ENCODE results near the gene NKIRAS1.
"Not testable (repeated sequence)": the region's sequence is repeated elsewhere in the genome, so short reads cannot be mapped to it uniquely, and the experiment has no call there.

NKIRAS1 gene

DNA sequence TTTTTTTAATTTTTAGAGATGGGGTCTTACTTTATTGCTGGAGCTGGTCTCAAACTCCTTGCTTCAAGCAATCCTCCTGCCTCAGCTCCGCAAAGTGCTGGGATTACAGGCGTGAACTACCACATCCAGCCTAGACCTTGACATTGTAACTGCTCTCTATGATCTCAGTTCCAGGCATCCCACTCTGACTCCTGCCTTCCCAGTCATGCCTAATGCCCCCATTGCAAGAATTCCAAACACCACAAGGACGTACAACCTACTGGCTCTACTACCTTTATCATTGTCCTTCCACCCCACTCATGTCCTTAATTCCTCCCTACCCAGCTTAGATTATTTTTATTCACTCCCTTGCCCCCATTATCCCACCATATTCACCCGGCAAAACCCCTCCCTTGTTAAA lies 21.6 kb downstream of the NKIRAS1 start:
- no peak for DNase-seq

DNA sequence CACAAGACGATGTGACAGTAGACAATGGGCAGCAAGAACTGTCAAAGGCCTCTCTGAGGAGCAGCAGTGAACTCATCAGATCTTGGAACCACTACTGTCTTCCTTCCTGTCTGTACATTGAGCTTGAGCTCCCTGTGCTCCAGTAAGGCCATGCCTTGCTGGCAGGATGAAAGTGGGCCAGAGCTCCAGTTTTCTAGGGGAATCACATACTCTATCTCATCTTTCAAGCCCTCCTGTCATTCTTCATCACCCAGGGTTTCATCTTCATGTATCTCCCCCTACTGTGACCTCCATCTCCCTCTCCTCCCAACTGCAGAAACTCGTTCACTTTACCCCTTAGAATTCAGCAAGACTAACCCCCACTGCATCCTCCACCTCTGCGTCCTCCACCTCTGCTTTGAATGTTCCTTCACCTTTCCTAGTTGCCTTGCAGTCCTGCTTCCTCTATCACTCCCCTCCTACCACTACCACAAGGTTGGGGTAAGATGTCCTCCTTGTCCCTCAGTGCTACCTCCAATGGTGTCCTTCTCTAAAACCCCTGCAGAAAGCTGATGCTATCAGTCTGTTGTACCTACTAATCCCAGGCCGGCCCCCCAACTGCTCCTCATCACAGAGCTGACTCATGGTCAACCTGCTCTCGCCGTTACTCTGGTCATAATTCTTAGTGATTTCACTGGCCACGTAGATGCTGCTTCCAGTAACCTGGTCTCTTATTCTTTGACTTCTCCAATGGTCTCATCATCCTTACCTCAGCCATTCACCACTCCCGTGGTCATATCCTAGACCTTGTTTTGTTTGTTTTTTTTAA lies 22.3 kb downstream of the NKIRAS1 start:
- DNase-seq = no peak

DNA sequence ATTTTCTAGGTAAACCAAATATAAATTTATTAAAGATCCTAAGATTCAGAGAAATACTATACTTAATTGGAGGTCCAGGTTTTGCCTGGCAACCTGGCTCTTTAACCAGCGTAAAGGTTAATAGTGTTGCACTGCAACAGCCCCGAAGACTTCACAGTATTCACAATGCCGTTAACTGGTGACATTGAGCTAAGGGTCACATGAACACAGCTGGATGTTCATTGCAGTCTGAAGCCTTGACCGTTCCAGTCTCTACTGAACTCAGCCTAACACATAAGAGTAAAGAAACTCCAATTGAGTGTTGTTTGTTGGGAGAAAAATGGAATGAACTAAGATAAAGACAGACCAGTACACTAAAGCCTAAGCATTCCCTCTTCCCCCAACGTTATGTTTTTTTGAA lies 26.8 kb downstream of the NKIRAS1 start:
- no peak for DNase-seq

DNA sequence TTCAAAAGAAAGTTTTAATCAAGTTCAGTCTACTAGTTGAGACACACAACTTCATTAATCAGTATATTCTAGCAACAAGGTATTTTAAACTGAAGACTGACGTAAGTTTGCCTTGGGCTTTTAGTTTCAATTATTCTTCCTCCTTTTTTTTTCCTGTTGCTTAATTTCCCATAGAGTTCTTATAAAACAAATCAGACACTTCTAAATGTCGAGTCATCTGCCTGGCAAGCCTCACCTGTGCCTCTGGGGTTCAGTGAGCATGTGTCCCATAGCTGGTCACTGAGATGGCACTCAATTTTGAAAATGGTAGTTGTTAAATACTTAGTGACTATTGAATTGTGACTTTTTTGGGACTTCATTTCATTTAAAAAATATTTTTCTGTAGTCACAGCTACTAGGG lies 27.4 kb downstream of the NKIRAS1 start:
- DNase-seq = no peak

DNA sequence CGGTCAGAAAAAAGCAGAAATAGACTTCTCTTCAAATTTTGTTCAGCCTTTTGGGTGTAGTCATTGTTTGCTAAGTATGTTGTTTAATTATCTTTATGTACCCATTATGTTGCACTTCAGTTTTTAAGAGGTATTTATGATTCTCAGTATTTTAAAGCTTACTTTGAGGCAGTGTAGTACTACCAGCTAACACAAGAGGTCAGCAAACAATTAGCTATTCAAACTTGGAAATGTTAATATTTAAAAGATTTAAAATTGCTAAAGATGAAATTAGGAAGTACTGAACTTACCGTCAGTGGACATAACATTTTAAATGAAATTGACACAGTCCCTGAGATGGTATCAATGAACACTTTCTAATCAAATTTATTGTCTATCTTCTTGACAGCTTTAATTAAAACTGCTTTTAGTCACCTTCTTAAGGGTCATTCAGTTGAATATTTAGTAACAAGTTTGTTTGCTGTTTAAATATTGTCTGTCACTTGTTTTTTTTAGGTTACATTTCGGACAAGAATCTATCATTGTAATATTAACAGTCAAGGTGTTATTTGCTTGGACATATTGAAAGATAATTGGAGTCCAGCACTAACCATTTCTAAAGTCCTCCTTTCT lies 28.1 kb downstream of the NKIRAS1 start:
- peak; percentile 10 for DNase-seq

DNA sequence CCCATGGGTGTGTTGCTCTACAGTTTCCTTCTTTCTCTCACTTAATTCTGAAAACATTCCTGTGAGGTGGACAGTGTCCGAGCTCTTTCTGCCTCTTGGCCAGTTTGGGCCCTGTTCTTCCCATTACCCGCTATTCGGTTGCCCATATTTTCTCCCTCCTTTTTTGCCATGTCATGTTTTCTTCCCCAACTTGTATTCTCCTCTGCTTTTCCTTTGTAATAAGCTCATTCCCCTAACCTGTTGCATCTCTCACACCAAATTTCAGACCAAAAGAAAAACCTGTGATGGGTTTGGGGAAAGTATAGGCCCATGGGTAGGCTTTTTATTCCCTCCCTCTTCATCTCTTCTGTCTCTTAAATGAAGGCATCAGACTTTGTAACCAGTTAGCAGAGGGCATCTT lies 30.5 kb downstream of the NKIRAS1 start:
- DNase-seq = no peak

DNA sequence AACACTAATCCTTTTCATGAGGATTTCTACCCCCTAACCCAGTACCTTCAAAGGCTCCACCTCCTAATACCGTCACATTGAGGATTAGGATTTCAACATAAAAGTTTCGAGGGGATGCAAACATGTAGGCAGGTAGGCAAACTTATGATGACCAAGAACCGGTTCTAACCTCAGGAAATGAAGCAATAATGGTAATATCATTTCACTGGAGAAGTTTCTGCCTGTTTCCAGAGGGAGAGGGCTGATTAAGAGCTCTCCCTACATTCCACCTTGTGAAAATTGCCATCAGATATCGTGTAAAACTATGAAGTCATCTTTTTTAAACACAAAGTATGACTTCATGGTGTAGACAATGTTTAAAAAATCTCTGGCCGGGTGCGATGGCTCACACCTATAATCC lies 31.6 kb downstream of the NKIRAS1 start:
- no peak for DNase-seq

DNA sequence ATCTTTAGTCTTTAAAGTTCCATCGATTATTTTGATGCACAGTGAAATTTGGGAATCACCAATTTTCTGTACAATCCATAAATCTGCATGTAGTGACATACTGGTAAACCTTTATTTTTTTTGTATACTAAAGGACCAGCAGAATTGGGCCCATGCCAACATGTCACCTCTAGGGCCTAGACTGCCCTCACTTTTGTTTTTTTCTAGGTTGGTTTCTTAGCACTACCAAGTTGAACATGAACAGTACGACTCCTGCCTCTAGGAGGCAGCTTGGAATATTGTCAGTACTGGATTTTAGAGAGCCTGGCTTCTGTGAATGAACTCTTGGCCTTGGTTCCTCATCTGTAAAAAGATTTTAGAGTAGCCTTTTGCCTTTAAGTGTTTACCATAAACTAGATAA lies 32.3 kb downstream of the NKIRAS1 start:
- DNase-seq = no peak

DNA sequence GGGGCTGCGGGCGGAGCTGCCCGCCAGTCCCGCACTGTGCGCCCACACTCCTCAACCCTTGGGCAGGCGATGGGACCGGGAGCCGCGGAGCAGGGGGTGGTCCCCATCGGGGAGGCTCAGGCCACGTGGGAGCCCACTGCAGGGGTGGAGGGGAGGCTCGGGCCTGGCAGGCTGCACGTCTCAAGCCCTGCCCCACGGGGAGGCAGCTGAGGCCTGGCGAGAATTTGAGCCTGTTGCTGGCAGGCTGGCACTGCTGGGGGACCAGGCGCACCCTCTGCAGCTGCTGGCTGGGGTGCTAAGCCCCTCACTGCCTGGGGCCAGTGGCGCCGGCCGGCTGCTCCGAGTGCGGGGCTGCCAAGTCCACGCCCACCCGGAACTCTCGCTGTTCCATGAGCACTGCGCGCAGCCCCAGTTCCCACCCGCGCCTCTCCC lies 34.3 kb downstream of the NKIRAS1 start:
- DNase-seq = no peak

DNA sequence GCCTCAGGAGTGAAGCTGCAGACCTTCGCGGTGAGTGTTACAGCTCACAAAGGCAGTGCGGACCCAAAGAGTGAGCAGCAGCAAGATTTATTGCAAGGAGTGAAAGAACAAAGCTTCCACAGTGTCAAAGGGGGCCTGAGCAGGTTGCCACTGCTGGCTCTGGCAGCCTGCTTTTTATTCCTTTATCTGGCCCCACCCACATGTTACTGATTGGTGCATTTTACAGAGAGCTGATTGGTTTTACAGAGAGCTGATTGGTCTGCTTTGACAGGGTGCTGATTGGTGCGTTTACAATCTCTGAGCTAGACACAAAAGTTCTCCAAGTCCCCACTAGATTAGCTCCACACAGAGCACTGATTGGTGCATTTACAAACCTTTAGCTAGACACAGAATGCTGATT lies 34.8 kb downstream of the NKIRAS1 start:
- not testable (repeated sequence) for DNase-seq

DNA sequence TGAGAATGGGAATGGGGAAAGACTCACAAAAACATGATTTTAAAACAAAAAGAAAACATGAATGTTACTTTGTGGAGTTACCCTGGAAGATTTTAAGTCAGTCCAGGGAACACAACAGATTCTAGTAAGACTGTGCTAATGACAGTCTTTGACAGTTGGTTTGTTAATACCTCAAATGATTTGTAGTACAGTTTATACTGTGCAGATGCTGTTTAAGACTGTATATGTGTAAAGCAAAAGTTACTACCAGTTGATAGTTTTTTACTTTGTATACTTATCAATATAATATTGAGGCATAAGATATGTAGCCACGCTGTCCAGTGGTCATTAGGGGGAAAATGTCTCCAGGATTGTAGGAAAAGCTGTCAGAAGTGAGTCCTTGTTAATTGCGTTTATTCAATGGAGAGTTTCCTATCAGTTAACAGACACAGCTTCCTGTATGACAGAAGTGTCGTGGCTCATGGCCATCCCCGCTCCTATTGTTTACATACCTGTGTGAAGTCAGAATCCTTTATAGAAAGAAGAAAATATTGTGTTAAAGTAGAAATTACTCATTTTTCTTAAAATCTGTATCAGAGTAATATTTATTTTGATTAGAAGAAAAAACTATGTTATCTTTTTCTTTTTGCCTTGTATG lies 36.0 kb downstream of the NKIRAS1 start:
- no peak for DNase-seq

DNA sequence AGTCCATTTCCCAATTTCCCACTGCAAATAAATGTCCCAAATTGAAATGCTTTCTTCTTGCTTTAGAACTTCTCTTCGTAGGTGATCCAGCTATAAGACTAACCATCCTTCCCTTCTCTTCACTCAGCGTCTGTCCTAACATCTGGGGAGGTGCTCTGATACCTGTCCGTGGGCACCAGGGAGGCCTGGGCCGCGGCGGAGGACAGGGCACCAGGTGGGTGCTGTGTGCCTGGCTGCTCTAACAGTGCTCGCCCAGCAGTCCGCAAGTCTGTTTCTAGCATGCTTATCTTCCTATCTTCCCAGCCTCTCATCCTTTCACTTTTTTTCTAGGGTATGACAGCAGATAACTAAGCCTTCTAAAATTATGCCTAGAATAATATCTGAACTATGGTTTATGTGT lies 37.3 kb downstream of the NKIRAS1 start:
- no peak for DNase-seq

DNA sequence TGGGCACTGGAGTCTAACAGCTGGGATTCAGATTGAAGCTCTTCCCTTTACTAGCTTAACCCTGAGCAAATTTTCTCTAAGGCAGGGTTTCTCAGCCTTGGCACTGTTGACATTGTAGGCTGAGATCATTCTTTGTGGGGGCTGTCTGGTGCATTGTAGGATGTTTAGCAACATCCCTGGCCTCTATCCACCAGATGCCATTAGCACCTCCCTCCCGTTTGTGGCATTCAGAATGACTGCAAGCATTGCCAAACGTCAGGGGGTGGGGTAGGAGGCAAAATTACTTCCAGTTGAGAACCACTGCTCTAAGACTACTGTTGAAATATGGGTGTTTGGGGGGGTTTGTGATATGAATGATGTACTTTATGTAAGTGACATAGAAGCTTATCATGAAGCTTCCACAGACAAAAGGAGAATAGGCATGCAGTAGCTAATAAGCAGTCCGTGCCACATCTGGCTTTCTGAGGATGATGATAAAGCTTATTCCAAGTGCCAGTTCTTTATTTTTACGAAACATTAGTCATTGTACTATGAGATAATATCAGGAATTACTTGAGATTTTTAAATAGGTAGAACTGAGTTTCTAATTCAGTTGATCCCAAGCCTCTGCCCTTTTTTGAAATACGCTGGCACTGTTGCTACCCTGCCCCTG lies 39.3 kb downstream of the NKIRAS1 start:
- DNase-seq = no peak

DNA sequence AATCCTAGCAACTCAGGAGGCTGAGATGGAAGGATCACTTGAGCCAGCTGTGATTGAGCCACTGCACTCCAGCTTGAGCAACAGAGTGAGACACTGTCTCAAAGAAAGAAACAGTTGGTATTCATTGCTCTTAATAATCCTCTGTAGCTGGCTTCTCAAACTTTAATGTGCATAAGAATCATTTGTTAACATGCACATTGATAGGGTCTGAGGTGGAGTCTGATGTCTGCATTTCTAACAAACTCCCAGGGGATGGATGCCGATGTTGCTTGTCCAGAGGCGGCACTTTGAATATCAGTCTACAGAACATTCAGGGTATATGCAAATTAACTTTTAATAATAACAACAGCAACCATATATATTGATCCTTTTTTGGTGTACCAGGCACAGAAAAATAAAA lies 39.9 kb downstream of the NKIRAS1 start:
- no peak for DNase-seq

DNA sequence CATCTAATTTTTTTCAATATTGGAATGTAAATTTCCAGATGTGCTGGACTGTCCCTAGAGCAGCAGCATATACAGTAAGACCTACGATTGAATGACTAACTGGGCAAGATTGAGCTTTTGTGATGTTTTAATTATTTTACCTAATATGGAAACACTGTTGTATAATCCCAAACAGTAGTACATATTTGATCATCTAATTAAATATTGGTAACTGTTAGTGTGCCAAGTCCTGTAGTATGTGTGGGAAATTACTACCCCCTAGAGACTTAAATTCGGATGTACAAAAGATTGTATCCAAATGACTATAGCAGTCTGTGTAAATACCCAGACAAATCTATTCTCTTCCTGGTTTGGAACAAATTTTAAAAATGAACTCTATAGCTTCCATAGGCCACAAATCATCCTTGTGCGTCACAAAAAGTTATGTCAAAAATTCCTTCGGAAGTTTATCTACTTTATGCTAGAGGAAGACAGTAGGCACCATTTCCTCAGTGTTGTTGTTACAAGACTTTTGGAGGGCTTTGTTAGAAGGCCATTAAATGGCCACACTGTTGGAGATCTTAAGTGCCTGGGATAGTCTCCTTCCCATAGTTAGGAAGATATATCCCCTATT lies 41.6 kb downstream of the NKIRAS1 start:
- no peak for DNase-seq

DNA sequence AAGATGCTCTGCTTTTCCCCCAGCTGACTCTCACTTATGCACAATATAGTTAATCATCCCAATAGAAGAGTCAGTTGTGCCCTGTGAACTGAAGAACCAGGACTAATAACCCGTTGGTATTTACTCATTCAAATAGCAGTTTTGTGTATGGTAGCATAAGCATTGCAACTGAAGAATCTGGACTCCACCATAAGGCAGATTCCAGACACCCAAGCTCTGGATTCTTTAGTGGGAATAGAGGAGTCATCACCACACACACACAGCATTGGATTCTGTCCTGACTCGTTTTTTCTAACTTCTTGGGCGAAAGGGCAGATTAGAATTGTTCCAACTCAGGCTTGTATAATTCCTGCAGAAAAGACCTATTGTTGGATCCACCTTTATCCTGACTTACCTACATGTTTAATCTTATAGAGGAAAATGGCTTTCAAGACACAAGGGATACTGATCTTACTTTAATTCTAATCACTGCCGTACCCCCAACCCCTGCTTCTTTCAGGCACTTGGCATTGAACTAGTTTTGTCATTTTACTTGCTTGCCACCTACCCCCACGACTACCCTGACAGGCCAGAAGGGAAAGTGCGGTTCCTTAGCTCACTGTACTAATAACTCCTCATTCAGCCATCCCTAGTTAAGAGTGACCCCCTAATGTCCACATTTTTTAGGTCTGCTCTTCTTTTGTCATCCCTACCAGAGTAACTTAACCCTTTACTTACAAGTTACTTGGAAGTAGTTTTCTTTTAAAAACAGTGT lies 42.3 kb downstream of the NKIRAS1 start:
- no peak for DNase-seq

DNA sequence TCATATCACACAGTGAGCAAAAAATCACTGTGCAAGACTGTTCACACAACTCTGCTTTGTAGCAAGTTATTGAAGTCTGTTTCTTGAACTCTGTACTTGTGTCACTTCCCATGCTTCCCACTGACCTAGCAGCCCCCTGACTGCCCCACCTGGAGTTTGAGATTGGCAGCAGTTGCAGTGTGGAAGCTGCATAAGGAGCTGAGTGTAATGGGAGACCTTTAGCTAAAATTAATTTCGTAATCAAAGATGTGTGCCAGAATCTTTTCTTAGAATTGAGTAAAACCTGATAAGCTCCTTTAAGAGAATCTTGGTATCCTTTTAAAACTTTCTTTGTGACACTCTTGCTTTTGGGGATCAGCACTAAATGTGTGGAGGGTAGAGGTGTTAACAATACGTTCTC lies 42.8 kb downstream of the NKIRAS1 start:
- DNase-seq = no peak

DNA sequence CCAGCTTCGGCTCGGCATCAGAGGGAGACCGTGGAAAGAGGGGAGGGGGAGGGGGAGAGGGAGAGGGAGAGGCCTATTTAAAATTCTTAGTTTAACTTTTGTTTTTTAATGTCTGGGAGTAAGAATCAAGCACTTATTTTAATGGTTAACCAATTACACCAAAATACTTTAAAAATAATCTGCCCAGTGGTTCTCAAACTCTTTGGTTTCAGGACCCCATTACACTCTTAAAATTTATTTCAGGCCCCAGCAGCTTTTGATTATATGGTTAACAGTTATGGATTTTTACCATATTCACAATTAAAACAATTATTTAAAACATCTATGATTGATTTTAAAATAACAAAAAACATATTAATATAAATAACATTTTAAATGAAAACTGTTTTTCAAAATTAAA lies 44.5 kb downstream of the NKIRAS1 start:
- no peak for DNase-seq

DNA sequence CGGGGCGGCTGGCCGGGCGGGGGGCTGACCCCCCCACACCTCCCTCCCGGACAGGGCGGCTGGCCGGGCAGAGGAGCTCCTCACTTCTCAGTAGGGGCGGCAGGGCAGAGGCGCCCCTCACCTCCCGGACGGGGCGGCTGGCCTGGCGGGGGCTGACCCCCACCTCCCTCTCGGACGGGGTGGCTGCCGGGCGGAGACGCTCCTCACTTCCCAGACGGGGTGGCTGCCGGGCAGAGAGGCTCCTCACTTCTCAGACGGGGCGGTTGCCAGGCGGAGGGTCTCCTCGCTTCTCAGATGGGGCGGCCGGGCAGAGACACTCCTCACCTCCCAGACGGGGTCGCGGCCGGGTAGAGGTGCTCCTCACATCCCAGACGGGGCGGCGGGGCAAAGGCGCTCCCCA lies 45.4 kb downstream of the NKIRAS1 start:
- not testable (repeated sequence) for DNase-seq

DNA sequence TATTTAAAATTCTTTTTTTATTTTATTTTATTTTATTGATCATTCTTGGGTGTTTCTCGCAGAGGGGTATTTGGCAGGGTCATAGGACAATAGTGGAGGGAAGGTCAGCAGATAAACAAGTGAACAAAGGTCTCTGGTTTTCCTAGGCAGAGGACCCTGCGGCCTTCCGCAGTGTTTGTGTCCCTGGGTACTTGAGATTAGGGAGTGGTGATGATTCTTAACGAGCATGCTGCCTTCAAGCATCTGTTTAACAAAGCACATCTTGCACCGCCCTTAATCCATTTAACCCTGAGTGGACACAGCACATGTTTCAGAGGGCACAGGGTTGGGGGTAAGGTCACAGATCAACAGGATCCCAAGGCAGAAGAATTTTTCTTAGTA lies 46.1 kb downstream of the NKIRAS1 start:
- not testable (repeated sequence) for DNase-seq

DNA sequence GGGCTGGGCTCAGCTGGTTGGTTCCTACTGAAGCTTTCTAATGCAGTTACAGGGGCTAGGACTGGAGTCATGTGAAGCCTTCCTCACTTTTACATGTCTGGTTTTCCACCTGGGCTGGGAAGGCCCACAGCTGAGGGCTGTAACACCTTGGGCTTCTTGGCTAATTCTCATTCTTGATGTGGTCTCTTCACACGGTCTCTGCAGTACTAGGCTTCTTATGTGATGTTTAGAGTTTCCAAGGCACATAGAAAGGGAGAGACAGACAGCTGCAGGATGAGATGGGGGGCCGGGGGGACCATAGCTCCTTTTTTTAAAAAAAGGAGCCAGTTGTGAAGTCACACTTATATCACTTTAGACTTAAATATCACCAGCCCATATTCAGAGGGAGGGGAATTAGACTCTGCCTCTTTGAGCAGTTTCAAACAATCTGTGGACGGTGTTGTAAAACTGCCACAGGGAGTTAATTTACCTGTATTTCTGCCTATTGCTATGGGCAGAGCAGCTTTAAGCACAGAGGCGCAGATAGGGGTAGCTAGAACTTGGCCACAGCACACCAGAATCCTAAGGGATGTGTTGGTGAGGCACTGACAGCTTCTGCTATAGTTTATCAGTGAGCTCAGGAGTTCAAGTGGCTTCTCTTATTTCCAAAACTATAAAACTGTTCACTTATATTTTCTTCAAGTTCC lies 46.7 kb downstream of the NKIRAS1 start:
- no peak for DNase-seq

DNA sequence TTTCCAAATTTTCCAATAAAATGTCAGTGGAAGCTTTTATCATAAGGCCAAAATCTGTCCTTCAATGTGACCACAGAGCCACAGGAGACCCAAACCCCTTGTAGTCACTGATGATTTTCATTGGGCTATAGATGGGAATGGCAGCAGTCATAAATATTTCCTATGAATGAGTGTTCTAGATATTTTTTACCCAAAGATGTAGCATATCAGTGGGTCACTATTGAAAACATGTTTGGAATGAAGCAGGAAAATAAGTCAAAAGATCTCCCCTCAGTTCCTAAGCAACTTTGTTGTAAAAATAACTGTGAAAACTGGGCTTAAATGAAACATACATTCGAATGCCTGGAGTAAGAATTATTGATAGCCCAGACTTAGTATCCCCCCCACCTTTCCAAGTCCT lies 49.0 kb downstream of the NKIRAS1 start:
- DNase-seq = no peak
